Measurements from ENCODE around the gene EFCC1.

Gene EFCC1

DNA sequence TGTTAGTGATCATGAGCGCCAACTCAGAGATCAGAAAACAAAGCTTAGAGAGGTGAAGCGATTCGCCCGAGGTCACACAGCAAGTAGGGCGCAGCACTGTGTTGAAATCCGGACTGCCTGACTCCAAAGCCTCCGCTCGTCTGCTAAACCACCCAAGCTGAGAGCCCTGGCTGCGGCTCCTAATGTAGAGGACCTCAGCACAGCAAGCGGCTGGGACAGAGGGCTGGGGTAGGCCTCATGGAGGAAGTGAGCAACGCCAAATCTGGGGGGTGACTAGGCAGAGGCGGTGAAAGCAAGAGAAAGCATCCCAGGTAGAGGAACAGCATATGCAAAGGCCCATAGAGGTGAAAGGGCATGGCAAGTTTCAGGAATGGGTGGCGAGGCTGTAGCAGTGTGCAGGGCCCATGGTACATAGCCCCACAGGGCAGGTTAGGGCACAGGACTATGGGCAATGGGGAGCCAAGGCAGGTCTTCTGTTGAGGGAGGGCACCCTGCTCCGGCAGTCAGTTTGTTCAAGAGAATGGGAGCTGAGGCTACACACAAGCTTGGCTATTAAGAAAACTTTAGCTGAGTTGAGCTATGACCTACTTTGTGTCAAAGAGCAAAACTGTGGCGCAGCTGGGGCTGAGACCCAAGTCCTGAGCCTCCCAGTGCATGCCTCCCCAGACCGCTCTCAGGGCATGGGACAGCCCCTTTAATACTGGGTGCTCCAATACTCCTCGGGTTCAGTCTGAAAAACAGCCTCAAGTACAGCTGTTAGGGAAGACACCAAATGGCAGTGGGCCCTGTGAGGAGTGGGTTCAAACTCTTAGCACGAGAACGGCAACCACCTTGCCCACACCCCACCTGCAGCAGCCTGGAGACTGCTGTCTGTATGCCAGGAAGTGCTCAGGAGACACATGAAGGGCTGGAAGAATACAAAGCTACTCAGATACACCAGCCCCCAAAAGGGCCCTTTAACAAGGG, 6.2 kb upstream of the EFCC1 start:
- no peak for DNase-seq

DNA sequence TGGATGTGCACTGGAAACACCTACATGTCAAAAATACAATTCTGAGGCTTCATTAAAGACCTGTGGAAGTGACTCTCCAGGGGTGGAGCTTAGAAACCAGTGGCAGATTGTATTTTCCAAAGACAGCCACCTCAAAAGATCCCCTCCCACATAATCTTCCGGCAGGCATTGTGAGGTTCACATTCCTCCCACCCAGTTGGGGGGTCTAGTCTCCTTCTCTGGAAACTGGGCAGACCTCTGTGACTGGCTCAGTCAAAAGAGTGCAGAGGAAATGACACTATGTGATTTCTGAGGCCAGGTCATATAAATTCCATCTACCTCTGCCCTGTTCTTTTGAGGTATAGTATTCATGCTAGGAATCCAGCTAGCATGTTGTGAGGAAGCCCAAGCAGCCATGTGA, 5.4 kb upstream of the EFCC1 start:
- no peak for DNase-seq

DNA sequence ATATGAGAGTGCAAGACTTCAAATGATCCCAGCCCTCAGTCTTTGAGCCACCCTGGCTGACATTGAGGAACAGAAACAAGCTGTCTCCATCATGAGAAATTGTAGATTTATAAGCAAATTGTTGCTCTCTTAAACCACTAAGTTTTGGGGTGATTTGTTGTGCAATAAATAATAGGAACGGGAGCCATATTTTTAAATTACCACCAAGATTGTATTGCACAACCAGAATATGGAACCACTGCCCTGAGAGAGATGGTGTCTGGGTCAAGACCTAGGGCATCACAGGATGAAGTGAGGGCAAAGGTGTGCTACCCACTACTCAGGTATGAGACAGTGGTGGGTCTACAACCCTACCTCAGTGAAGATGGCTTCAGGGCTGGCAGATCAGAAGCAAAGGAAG, 4.9 kb upstream of the EFCC1 start:
- DNase-seq, result no peak

DNA sequence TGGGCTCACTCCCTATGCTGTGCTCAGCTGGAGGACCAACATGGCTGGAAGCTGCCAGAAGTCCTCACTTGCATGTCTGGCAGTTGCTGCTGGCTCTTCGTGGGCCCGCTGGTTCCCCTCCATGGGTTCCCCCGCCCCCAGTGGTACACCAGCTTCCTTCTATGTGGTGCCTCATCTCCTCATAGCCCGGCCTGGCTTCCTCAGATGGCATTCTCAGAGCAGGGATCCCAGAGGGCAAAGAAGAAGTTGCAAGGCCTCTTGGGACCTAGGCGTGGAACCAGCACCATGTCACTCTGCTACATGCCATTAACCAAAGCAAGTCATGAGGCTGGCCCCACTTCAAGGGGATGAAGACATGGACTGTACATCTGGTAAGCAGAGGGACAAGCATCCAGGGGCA, 4.4 kb upstream of the EFCC1 start:
- no peak for DNase-seq

DNA sequence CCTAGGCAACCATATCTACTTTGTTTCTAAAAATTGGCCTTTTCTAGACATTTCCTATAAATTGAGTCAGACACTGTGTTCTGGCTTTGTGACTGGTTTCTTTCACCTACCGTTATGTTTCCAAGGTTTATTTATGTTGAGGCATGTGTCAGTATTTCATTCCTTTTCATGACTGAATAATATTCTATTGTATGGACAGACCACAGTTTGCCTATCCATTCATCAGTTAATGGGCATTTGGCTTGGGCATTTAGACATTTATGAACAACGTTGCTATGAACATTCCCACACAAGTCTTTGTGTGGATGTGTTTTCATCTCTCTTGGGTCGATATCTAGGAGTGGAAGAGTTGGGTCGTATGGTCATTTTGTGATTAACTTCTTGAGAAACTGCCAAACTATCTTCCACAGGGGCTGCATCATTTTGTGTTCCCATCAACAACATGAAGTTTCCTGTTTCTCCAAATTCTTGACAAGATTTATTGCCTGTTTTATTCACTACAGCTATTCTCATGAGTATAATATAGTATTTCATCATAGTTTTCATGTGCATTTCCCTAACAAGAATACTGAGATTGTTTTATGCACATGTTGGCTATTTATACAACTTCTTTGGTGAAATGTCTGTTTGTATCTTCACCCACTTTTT, 3.5 kb upstream of the EFCC1 start:
- DNase-seq, result no peak

DNA sequence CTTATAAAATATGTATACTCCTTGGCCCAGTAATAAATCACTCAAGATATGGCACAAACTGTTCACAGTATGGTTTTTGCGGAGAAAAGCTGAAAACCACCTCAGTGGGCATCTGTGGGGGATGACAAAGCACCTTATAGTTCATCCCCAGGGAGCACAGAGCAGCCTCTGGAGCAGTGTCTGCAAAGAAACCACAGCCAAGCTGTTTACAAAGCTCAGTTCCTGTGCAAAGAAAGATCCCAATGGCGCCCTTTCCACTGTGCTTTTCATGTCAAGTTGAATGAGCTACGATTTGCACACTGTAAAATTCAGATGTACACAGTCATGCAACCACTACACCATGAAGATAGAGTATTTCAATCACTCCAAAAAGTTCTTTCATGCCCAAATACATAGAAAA, 2.5 kb upstream of the EFCC1 start:
- no peak for DNase-seq

DNA sequence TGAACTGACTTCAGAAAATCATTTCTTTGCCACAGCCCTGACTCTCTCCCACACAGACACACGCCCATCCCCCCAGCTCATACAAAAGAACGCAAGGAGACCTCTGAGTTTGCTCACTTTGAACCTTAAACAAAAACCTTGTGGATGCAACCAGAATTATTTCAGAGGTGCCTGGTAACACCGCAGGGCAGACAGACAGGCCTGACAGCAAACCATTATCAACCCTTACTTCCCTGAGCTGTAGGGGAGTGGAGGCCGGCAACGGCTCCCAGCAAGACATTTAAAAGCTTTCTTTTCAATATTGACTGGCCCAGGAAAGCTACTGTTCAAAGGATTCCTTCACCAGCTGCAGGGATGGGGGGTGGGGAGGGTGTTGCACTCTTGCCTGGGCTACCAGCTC, 2.0 kb upstream of the EFCC1 start:
- DNase-seq, result no peak

DNA sequence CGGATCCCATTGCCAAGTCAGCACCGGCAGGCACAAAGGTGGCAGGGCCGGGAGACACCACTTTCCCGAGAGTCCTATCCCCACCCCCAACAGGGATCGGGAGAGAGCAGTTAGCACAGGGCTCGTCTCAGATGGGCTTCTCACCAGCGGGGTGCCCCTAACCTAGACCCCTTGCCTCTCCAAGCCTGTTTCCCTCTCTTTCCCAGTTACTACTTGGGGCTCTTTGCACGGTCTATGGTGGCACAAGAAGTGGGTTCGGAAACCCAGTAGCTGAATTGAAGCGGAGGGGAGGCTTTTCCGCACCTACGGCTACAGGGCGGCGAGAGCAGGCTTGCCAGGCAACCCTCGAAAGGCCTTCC, 383 bp upstream of the EFCC1 start:
- no peak for DNase-seq

DNA sequence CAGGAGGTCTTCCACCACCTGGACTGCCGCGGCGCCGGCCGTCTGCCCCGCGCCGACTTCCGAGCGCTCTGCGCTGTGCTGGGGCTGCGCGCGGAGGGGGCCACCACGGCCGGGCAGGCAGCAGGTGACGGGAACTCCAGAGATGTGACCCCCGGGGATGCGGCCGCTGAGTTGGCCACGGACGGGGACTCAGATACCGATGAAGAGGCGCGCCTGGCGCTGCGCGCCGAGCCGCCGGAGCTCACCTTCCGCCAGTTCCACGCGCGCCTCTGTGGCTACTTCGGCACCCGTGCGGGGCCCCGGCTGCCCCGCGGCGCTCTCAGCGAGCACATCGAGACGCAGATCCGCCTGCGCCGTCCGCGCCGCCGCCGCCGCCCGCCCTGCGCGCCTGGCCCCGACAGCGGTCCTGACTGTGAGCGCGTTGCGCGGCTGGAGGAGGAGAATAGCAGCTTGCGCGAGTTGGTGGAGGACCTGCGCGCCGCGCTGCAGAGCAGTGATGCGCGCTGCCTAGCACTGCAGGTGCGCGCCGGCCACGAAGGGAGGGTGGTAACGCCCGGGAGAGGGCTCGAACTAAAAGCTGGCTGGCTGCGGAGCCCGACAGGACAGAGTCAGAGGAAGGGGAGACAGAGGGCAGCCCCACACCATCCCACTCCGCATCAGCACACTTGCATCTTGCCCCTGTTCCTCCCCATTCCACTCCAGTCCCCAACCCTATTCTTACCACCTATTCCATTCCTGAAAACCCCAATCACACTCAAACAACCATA, 885 bp downstream of the EFCC1 start:
- peak; percentile 68 for DNase-seq

DNA sequence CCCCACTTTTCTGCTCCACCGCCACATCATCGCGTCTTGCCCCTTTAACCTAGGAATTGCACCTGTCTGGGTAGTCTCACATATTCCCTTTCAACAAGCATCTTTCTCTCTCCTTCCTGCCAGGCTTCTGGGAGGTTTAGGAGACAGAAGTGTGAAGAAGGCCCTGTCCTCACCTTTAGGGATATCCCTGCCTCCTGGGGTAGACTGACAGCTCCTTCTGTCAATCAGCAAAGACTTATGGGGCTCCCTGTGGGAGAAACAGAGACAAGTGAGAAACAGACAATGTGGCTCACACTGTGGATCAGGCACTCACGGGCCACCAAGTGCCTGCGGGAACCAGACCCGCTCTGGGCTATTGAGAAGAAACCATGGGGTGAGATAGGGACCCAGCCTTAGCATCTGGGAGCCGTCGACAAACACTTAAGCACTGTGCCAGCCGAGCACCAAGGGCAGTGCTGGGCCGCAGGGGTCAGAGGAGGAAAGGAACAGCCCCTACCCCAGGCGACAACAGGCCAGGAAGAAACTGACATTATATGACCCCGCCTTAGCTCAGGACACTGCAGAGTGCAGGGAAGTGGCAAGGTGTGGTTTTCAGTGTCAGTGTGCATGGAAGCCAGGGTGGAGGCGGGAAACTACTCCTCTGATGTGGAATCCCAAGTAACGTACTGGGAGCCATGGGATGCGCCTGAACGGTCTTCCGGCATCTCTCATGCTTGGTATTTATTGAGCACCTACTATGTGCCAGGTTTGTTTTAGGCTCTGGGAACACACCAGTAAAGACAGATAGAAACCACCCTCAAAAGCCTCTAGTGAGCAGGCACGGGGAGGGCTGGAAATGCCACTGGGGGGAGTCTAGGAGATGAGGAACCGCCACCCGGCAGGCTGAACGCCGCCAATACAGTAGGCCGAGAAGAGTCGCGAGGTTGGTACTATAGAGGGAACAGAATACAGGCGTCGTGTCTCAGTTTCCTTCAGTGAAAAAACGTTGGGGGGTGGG, 1.8 kb downstream of the EFCC1 start:
- DNase-seq, result no peak

DNA sequence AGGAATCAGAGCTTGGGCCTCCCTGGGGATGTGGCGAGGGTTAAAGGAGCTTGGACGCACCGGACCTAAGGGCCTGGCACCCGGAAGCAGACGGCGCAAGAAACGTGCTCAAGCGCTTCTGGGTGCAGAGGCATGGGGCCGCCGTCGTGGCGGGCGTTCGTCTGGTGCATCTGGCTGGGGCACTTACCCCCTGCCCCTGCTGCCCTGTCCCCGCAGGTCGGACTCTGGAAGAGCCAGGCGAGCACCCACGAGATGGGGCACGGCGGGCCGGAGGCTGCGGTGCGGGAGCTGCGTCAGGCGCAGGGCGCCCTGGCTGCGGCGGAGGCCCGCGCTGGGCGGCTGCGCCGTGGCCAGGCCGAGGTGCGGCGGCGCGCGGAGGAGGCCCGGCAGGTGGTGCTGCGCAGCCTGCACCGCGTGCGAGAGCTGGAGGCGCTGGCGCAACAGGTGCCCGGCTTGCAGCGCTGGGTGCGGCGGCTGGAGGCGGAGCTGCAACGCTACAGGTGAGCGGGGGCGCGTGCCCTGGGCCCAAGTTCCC, 2.5 kb downstream of the EFCC1 start:
- no peak for DNase-seq

DNA sequence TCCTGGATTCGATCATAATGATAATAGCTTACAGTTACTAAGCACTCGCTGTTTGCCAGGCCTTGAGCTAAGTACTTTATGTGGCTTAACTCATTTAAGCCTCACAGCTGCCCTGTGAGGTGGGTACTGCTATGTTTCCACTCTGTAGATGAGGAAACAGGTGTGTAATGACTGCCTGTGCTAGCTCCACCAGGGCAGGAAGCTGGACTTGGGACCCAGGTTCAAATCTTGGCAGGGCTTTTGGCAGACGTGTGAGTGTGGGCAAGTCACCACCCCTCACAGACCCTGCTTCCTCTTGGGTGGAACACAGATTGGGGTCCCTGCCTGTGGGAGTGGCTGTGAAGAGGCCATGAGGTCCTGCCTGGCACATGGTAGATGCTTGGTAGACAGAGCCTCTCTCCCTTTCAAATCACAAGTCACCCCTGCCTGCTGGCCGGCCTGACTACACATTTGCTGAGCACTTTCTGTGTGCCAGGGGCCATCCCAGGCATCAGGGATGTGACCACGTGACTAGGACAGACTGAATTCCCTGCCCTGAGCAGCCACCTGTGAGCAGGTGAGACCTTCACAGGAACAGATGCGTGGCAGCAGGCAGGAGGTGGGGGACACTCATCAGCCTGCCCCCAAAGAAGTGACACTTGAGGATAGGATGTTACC, 3.7 kb downstream of the EFCC1 start:
- DNase-seq, result no peak

DNA sequence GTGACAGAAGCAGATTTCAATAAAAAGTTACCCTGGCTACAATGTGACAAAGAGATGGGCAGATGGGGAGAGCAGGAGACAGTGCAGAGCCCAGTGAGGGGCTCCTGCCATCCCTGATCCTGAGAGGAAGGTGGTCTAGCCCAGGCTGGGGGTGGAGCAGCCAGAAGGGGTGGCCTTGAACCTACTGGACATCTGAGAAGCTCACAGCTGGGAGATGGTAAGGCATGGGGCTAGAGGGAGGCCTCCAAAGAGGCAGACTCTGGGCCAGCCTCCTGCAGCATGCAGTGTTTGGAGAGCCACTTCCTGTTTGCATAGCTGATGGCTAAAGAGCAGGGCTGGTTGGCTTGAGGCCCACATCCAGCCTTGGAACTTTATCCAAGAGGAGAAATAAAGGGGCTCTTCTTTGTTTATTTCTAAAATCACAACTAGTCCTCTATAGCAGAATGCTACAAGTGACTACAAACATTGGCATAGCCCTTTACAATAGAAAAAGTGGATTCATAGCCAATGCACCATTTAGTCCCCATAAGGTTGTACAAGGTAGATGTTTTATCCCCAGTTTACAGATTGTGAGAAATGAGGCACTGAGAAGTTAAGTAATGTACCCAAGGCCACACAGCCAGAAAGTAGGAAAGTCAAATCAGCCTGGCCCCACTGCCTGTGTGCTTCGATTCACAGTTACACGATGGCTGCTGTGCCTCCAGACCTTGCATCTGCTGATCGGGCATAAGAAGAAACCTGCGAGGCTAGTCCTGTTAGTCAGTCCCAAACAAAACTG, 4.6 kb downstream of the EFCC1 start:
- DNase-seq, result no peak

DNA sequence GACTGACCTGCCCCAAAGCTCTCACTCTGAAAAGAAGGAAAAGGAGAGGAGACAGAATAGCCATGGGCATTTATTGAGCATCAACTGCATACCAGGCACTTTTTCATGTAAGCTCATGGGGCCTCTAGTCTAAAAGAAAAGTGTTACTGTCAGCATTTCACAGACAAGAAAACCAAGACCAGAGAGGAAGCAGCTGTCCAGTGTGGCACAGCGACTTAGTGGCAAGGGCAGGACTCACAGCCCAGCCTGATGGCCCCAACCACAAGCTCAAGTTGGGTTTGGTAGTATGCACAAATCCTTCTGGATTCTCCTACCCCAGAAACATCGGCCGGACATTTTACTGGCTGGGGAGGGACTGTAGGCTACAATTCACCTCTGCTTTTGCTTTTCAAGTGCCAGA, 5.8 kb downstream of the EFCC1 start:
- no peak for DNase-seq

DNA sequence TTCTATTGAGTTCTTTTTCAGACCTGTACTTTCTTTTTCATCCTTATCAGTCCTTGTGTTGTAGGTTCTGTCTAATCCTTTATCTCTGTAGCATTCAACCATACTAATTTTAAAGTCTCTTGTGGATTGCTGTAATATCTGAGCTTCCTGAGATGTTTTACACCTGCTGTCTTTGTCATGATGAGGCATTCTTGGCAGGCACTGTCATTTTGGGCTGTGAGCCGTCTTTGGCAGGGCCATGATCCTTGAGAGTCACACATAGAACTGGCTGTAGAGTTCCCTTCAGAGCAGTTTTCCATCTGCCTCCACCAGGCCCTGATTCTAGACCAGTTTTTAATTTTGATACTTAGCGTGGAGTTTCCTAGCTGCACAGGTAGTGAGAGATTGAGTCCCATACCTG, 6.7 kb downstream of the EFCC1 start:
- no peak for DNase-seq

DNA sequence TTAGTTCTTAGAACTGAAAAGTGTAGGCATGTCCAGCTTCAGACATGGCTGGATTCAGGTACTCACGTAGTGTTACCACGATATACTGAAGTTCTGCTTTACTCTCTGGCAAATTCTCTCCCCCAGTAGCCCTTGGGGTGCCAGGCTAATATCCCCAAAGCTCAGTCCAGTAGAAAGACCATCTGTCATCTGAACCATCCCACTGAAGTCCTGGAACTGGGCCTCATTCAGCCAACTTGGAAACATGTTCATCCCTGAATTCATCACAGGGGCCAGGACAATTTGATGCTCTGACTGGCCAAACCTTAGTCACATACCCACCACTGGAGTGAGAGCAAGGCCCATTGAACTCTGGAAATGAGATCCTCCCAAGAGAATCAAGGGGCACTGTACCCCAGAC, 8.2 kb downstream of the EFCC1 start:
- DNase-seq, result no peak

DNA sequence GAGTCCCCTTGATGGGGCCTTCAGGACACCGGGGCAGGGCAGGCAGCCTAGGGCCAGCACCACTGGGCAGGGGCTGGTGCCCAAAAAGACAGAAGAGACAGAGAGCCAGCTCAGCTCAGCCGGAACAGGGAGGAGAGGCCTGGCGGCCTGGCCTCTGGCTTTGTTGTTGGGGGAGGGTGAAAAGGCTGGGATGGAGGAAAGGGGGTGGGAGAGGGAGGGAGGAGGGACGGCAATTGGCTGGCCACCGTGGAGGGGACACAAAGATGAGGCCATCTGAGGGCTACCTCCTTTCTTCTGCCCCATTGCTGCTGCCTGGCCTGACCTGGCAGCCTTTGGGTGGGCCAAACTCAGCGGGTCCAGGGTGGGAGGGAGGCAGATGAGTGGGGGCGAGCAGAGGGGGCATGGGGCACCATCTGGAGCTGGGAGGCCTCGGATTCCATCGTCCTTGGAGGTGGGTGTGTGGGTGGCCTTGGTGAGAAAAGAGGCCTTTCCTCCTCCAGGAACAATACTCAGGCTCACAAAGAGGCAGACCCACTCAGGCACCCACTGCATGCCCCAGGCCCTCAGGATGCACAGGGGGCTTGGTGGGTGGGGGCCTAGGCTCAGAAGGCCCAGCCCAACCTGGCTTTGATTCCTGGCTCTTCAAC, 9.3 kb downstream of the EFCC1 start:
- no peak for DNase-seq

DNA sequence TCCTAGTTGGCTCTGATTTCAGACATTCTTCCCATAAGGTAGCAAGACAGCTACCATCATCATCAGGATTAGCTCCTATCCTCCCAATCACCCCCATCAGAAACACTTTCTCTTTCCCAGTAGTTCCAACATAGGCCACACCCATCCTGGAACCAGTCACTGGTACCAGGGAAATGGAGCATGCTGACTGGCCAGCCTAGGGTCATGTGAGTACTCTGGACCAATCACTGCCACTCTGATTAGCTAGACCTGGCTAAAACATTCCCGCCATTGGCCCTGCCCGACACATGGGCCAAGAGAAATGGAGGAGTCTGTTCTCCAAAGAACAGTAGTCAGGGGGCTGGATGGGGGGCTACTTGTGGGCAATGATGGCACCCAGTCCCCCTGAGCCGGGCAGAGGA, 12.4 kb downstream of the EFCC1 start:
- DNase-seq, result no peak

DNA sequence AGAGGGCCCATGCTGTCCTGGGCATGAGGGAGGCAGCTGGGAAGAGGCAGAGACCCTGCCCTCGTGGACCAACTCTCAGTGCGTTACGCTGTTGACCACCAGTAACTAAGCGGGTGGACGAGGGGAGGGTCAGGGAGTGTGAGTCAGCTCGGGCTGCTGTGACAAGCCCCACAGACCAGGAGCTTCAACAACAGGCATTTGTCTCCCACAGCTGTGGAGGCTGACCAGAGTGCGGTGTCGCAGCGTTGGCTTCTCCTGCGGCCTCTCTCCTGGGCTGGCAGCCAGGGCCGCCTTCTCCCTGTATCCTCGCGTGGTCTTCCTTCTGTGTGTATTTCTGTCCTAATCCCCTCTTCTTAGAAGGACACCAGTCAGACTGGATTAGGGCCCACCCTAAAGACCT, 13.0 kb downstream of the EFCC1 start:
- no peak for DNase-seq

Measured in right kidney (tissue), 1 donor.